ENCODE results near the gene MOCOS.
A peak's percentile ranks its signal among the peaks of the same experiment; 100 is the strongest.

GRCh38 chr18:36284671-36285295, 97.5 kb downstream of the MOCOS start:
- peak; percentile 85 to 92 (median 89) for TF ChIP-seq CTCF (IDR thresholded peaks at IDR 0.05)
- TF ChIP-seq POLR2A (IDR thresholded peaks at IDR 0.05), result no peak
- TF ChIP-seq EP300 (IDR thresholded peaks at IDR 0.05; ENCODE audit: low read depth), result no peak

All from transverse colon (tissue), 3 donors.